Hepatocyte (in vitro differentiated cells): ENCODE data around the gene GOLPH3.

Experiments
- CTCF ChIP-seq: fragments of 200-600 bp; sonication (generic); IDR thresholded peaks from 2 replicates; pipeline ENCODE4 v1.5.1; 2016; ENCODE audit warnings: antibody characterized with exemption, mild to moderate bottlenecking; ENCODE audit not compliant: poor library complexity
- EZH2 ChIP-seq: fragments of 200-600 bp; sonication (generic); IDR thresholded peaks from 2 replicates; pipeline ENCODE4 v1.6.1; 2016; ENCODE audit warnings: antibody characterized with exemption, mild to moderate bottlenecking, borderline replicate concordance

- TF ChIP-seq CTCF (no peak), EZH2 (no peak)
Measured at GRCh38 chr5:32155211-32155610, 18.9 kb downstream of the GOLPH3 start.
